Breast epithelium (tissue), 3 donors: ENCODE measurements around the gene PLD6.

Source experiments
- CTCF ChIP-seq, 3 donors: fragments of 450-650 bp; IDR thresholded peaks; one replicate each; pipeline ENCODE4 v1.5.1; 2016 to 2017; ENCODE audit warnings: antibody characterized with exemption in 3 of 3, mild to moderate bottlenecking in 3 of 3, moderate library complexity in 3 of 3
- POLR2A ChIP-seq: fragments of 450-650 bp; IDR thresholded peaks from one replicate; pipeline ENCODE4 v1.6.1; 2016; ENCODE audit warnings: antibody characterized with exemption, mild to moderate bottlenecking, moderate library complexity

DNA sequence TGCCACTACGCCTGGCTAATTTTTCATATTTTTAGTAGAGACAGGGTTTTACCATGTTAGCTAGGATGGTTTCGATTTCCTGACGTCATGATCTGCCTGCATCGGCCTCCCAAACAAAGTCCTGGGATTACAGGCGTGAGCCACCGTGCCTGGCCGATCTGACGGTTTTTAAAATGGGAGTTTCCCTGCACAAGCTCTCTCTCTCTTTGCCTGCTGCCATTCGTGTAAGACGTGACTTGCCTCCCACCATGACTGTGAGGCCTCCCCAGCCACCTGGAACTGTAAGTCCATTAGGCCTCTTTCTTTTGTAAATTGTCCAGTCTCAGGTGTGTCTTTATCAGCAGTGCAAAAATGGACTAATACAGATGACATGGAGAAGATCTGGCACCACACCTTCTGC lies 35.5 kb upstream of the PLD6 start:
- TF ChIP-seq CTCF (IDR thresholded peaks at IDR 0.05) (no peak), POLR2A (no peak)
